Fibroblast of lung (primary cell): ENCODE results near the gene MAGI2. TPM values are rescaled to one million over a fixed set of nuclear protein-coding genes. Genes with fewer than 3 reads are reported as not detected.

Source experiments
- DNase-seq, 2 donors: peaks; one replicate each; pipeline versions ENCODE4 v3.0.0 to v3.0.0-alpha.2; 2010; ENCODE audit warnings: low read depth in 2 of 2
- H2AFZ ChIP-seq: 2 replicates; pipeline ENCODE4 v1.5.1; 2012; ENCODE audit warnings: low read length, control low read depth, inconsistent platforms
- H3K27ac ChIP-seq: 2 replicates; pipeline ENCODE4 v1.5.1; 2011; ENCODE audit warnings: low read length, control low read depth; ENCODE audit not compliant: insufficient read depth
- H3K27me3 ChIP-seq: 2 replicates; pipeline ENCODE4 v1.5.1; 2011; ENCODE audit warnings: mild to moderate bottlenecking, low read length; ENCODE audit not compliant: control insufficient read depth, insufficient read depth
- H3K36me3 ChIP-seq: 2 replicates; pipeline ENCODE4 v1.5.1; 2011; ENCODE audit warnings: low read length; ENCODE audit not compliant: control insufficient read depth, insufficient read depth
- H3K4me1 ChIP-seq: 2 replicates; pipeline ENCODE4 v1.5.1; 2011; ENCODE audit warnings: low read length; ENCODE audit not compliant: control insufficient read depth, insufficient read depth; ENCODE audit errors: extremely low read depth
- H3K4me2 ChIP-seq: 2 replicates; pipeline ENCODE4 v1.5.1; 2011; ENCODE audit warnings: low read length, control low read depth; ENCODE audit not compliant: insufficient read depth; ENCODE audit errors: extremely low read depth
- H3K4me3 ChIP-seq, 4 experiments: fragments of 200-600 bp in 1 of 4; sonication (generic) in 1 of 4; replicated peaks in 1 of 4; 2 replicates each; pipeline ENCODE4 v1.5.1; 2011 to 2016; ENCODE audit warnings: low read length in 4 of 4, low read depth in 3 of 4, mild to moderate bottlenecking in 3 of 4, control low read depth in 2 of 4, inconsistent platforms in 1 of 4, mixed read lengths in 1 of 4; ENCODE audit not compliant: insufficient read depth in 1 of 4; ENCODE audit errors: control extremely low read depth in 1 of 4
- H3K79me2 ChIP-seq: 2 replicates; pipeline ENCODE4 v1.5.1; 2012; ENCODE audit warnings: mild to moderate bottlenecking, low read length, inconsistent platforms; ENCODE audit not compliant: control insufficient read depth, insufficient read depth
- H3K9ac ChIP-seq: 2 replicates; pipeline ENCODE4 v1.5.1; 2011; ENCODE audit warnings: mild to moderate bottlenecking, low read length, control low read depth; ENCODE audit not compliant: insufficient read depth
- H3K9me3 ChIP-seq: 2 replicates; pipeline ENCODE4 v1.5.1; 2012; ENCODE audit warnings: low read depth, low read length; ENCODE audit not compliant: control insufficient read depth, insufficient read depth
- H4K20me1 ChIP-seq: 2 replicates; pipeline ENCODE4 v1.5.1; 2011; ENCODE audit warnings: low read length; ENCODE audit not compliant: control insufficient read depth, insufficient read depth; ENCODE audit errors: extremely low read depth
- CTCF ChIP-seq, 2 donors: IDR thresholded peaks in 1 of 2; conservative IDR thresholded peaks in 1 of 2; 1 replicate in 1 of 2; 2 replicates in 1 of 2; pipeline ENCODE4 v1.5.1; 2011 to 2012; ENCODE audit warnings: low read length in 2 of 2, control low read depth in 1 of 2, inconsistent platforms in 1 of 2, low read depth in 1 of 2, mild to moderate bottlenecking in 1 of 2
- EZH2 ChIP-seq: IDR thresholded peaks from 2 replicates; pipeline ENCODE4 v1.5.1; 2012; ENCODE audit warnings: low read length, control low read depth, mild to moderate bottlenecking; ENCODE audit errors: missing control alignments
- polyA plus RNA-seq, 2 donors: library from polyadenylated mRNA; depleted of rRNA in 1 of 2; stranded (reverse) in 1 of 2; unstranded in 1 of 2; fragments of >200 nt; gene quantifications; 2 replicates each; pipeline ENCODE4 v1.2.1, GENCODE V29; 2011 to 2012; ENCODE audit warnings: missing spikeins in 1 of 2
- total RNA-seq: library from RNA; depleted of rRNA; stranded (reverse); fragments of >200 nt; gene quantifications from 2 replicates; pipeline ENCODE4 v1.2.1, GENCODE V29; 2014

The MAGI2 gene
- total and polyA plus RNA-seq, 2 donors (not counting 1 experiment from before 2014, with no cell fraction given), result 1.8 to 17.0 TPM

- H3K4me1 ChIP-seq, result no peaks in the 10 kb centered on the region
- no peaks in the 10 kb centered on the region for H3K79me2 ChIP-seq
Measured at GRCh38 chr7:79329464-79329863, 124.0 kb downstream of the MAGI2 start.

GRCh38 chr7:79320741-79321473 is 132.6 kb downstream of the MAGI2 start:
- H3K4me1 ChIP-seq, result peaks cover 5% of the 10 kb centered on the region
- no peaks in the 10 kb centered on the region for H3K27me3 ChIP-seq
- H3K27ac ChIP-seq, result no peak overlapping the region
- H4K20me1 ChIP-seq, result no peaks in the 10 kb centered on the region
- no peak overlapping the region for H2AFZ ChIP-seq
- no peaks in the 10 kb centered on the region for H3K9me3 ChIP-seq
- no peaks in the 10 kb centered on the region for H3K36me3 ChIP-seq
- H3K9ac ChIP-seq, result no peak overlapping the region
- peak in 1 of 2 donors; percentile 31 for DNase-seq
- no peak overlapping the region for H3K4me3 ChIP-seq
- TF ChIP-seq EZH2 (no peak), CTCF (conservative IDR thresholded peaks at IDR 0.05 in 1 of 2, IDR thresholded peaks at IDR 0.05 in 1 of 2; ENCODE audit: low read depth in 1 of 2, low read length in 2 of 2) (no peak)
- no peak overlapping the region for H3K4me2 ChIP-seq
- H3K79me2 ChIP-seq, result no peaks in the 10 kb centered on the region

More at GRCh38 chr7:79329464-79329863, 124.0 kb downstream of the MAGI2 start:
- Histone ChIP-seq H2AFZ (no peak overlapping the region), H3K9me3 (no peaks in the 10 kb centered on the region), H3K4me3 (no peak overlapping the region), H3K9ac (no peak overlapping the region), H3K4me2 (no peak overlapping the region), H4K20me1 (no peaks in the 10 kb centered on the region), H3K27ac (no peak overlapping the region), H3K27me3 (no peaks in the 10 kb centered on the region), H3K36me3 (no peaks in the 10 kb centered on the region)
- no peak for DNase-seq
- no peak for TF ChIP-seq EZH2
- no peak for TF ChIP-seq CTCF (conservative IDR thresholded peaks at IDR 0.05 in 1 of 2, IDR thresholded peaks at IDR 0.05 in 1 of 2; ENCODE audit: low read depth in 1 of 2, low read length in 2 of 2)

- no peak for DNase-seq
- Histone ChIP-seq H3K4me3 (no peak overlapping the region), H2AFZ (no peak overlapping the region), H3K4me2 (no peak overlapping the region), H4K20me1 (no peaks in the 10 kb centered on the region), H3K9ac (no peak overlapping the region), H3K27ac (no peak overlapping the region), H3K79me2 (no peaks in the 10 kb centered on the region), H3K4me1 (peaks cover 5% of the 10 kb centered on the region), H3K36me3 (no peaks in the 10 kb centered on the region), H3K9me3 (no peaks in the 10 kb centered on the region), H3K27me3 (no peaks in the 10 kb centered on the region)
- no peak for TF ChIP-seq EZH2
- TF ChIP-seq CTCF (conservative IDR thresholded peaks at IDR 0.05 in 1 of 2, IDR thresholded peaks at IDR 0.05 in 1 of 2; ENCODE audit: low read depth in 1 of 2, low read length in 2 of 2), result no peak
Measured at GRCh38 chr7:79319369-79319768, 134.1 kb downstream of the MAGI2 start.
